Left renal cortex interstitium (tissue), 4 donors: ENCODE results near the gene ADAM8. TPM values are rescaled to one million over a fixed set of nuclear protein-coding genes. Genes with fewer than 3 reads are reported as not detected.

ENCODE experiments used
- DNase-seq, 4 donors: peaks; one replicate each; pipeline ENCODE4 v3.0.0-alpha.2; 2013; ENCODE audit warnings: low read depth in 4 of 4, low spot score in 2 of 4, missing footprints in 1 of 4
- polyA plus RNA-seq, 4 donors: library from polyadenylated mRNA; unstranded; fragments of 120-200 nt; gene quantifications; one replicate each; pipeline ENCODE4 v1.2.1, GENCODE V29; 2013; ENCODE audit not compliant: insufficient read length in 4 of 4

The ADAM8 gene
- polyA plus RNA-seq, 4 donors: 1.3 to 4.1 (median 2.6) TPM

DNA sequence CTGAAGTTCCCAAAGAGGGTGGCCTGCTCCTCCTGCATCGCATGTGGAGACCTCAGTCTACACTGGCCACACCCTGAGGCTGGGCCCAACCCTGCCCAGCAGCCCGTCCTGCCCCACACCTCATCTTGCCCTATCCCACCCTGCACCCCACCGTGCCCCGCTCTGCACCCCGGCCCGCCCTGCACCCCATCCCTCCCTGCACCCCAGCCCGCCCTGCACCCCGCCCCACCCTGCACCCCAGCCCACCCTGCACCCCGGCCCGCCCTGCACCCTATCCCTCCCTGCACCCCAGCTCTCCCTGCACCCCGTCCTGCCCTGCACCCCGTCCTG is 24.5 kb downstream of the ADAM8 start:
- no peak for DNase-seq

DNA sequence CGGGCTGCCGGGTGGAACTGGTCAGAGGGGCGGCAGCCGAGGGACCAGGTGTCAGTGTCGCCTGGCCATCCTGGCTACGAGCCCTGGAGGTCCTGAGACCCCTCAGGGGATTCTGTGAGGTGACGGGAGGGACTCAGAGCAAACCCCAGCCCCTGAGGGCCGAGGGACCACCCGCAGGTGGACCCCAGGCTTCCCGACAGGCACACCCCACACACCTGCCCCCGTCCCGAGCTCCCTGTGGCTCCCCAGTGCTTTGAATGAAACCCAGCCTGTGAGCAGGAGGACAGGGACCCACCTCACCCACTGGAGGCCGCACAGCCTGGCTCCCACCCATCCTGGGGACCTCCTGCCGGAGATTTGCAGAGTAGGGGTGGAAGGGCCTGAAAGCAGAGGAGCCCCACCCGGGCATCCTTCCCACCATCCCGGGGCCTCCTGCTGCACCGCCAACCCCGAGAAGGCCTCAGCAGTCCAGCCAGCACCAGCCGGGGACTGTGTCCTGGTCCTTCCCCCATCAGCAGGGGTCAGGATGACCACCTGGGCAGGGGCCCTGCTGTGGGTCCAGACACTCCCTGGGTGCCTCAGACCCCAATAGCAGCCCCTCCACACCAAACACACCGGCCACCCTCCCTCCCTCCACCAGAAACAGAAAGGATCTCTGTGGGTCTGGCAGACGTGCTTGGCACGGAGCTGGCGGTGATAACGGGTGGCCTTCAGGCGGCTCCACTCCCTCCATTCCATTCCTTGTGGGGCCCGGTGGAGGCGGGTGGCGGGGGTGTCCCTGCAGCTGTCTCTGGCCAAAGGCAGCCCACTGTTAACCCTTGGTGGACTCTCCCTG is 25.1 kb downstream of the ADAM8 start:
- no peak for DNase-seq

DNA sequence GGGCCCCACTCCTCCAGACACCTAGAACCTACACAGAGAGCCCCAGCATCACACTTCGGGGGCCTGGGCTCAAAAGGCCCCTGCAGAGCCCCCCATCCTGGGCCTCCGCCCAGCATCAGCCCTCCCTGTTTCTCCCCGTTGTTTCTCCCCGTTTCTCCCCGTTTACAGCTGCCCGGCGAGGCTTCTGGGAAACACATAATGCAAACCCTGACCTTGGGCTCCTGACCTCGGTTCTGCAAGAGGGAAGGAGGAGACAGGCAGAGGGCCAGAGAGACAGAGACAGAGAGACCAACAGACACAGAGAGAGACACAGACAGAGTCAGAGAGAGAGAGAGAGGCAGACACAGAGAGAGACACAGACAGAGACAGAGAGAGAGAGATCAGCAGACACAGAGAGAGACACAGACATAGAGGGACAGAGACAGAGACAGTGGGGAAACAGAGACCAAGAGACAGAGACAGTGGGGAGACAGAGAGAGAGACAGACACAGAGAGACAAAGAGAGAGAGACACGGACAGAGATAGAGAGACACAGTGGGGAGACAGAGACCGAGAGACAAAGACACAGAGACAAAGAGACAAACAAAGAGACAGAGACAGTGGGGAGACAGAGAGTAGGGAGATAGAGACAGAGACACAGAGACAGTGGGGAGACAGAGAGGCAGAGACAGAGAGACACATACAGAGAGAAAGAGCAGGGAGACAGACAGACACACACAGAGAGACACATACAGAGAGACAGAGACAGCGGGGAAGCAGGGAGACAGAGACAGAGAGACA is 26.5 kb downstream of the ADAM8 start:
- DNase-seq: no peak

DNA sequence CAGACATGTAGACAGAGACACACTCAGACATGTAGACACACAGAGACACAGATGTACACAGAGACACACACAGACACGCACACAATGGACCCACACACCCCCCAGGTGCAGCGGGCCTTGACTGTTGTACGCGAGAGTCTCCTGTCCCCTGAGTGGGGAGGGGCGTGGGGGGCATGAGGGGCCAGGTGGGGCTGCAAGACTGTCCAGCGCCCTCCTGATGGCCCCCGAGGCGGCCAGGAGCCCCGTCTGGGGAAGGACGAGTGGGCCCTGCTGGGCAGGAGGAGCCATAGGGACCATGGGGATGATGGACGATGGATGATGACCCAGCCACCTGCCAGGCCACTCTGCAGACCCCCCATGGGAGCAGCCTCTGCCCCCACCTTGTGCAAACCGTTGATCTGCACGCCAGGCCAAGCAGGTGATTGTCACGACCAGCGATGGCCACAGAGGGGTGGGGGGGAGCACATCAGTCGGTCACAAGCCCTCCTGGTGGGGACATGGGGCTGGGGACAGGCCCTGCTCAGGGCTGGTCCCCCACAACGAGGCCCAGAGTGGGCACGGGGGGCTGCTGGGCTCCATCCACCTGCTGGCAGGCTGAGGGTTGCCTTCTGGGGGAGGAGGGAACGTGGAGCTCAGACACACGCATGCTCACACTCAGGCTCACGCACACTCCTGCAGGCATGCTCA is 27.4 kb downstream of the ADAM8 start:
- no peak for DNase-seq

DNA sequence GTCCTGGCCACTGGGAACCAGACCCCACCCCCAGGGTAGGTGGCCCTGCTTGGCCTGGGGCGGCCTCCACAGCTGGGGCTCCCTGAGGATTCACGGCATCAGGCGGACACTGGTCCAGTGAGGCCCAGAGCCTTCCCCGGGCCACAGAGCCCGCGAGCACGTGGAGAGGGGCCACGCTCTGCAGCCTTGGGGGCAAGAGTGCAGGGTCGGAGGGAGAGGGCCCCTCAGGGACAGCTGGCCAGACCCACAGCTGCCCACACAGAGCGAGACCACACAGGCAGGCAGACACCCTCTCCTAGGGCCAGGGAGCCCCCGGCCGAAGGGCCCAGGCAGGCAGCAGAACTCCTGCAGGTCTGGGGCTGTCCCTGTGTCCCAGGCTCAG is 28.3 kb downstream of the ADAM8 start:
- no peak for DNase-seq

DNA sequence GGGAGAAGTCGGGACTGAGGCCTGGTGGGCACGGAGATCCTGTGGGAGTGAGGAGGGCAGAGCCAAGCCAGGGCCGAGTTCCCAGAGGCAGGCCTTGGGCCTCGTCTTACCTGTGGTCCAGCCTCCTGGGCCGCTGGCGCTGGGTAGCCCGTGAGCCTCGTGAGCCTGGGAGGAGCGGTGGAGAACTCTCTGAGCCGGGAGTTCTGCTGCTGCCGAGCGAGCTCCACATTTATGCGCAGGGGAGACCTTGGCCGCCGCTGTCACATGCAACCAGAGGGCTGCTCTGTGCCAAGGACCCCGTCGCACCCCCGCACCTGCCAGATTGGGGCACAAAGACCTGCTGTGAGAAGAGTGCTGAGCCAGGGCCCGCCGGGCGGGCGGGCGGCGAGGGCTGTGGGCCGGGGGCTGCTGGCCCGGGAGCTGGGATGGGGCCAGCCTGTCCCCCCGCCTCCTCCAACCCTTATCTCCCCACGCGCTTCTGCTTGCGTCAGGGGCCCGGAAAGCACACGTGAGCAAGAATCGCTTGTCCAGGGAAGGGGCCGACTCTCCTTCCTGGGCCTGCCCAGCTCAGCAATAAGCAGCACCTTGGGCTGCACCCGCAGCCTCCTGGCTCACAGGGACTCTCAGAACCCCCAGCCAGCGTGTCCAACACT is 28.9 kb downstream of the ADAM8 start:
- no peak for DNase-seq

DNA sequence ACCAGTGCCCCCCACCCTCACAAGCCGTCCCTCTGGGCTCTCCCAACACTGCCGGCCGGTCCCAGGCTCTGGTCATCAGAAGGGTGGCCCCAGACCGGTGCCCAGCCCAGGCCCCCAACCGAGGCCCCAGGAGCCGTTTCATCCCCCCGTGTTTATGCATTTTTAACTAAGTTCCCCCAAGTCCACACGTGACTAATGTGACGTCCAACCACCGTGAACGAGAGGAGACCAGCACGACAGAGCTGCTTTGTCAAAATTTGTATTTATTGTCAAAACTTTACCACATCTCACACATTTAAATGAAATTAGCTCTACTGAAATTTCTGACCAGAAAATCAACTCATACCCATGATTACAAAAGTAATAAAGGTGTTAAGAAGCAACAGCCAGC is 30.4 kb downstream of the ADAM8 start:
- no peak for DNase-seq

DNA sequence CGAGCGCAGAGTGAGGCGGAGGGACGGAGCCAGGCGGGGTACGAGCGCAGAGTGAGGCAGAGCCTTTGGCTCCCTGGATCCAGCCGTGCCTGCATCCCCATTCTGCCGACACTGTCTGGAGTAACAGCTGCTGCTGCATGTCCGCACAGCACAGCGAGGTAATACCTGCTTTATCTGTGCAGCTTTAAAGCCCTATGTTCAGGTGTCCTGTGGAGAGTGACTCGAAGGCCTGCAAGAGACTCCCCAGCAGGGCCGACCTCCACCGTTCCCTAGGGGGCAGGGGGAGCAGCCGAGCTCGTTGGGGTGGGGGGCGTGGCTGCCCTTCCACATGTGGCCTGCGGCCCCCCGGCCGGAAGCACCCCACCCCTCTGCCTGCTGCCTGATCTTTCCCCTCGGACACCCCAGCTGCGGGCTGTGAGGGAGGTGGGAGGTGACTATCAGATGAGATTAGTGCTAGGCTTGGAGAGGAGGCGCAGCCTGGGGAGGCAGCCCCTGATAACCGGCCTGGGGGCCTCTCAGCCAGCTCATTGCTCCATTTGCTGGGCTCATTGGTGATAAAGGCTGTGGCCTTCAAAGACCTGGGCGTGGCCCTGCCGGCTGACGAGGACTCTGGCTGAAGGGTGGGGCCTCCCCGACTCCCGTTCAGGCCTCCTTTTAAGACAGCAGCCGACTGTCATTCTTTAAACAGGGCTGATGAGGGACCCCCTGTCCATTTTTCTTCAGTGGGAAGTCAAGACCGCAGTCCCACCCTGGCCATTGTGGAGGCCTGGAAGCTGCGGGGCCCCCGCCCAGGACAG is 31.0 kb downstream of the ADAM8 start:
- DNase-seq: no peak

DNA sequence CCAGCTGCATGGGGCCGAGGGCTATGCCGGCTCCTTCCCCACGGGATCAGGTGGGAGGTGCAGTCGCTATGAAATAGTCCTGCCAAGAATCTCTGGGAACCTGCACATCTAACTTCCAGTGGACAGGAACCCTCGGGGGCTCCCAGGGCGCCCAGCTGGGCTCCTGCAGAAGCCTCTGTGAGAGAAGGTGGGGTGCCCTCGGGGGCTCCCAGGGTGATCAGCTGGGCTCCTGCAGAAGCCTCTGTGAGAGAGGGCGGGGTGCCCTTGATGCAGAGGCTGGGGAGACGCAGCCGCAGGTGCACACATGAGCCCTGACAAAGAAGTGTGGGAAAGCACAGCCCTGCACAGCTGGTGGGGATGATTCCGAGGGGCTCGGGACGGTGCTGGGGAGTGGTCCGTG is 33.1 kb downstream of the ADAM8 start:
- DNase-seq: no peak

DNA sequence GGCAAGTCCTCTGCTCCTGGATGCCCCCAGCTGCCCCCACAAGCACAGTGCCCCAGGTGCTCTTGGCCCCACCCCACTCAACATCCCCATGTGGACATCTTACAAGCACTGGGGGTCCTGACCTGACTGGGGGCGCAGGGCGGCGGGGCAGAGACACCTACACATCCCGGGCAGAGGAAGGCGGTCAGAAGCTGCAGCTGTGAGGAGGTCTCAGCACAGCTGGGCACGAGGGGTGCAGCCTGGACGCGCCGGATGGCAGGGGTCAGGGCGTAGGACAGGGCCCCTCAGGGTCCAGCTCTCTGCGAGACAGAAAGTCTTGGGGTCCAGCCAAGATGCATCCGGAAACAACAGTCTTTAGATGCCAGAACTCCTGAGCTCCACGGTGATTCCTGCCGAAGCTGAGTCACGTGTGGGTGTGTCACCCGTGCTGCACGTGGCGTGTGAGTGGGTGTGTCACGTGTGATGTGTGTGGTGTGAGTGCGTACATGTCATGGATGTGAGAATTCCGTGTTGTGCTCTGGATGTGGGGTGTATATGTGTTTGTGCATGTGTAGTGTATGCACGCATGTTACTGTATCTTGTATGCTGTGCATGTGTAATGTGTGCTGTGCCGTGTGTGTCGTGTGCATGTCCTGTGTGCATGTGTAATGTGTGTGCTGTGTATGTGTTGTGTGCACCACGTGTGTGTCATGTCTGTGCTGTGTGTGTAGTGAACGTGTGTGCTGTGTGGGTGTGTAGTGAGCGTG is 33.9 kb downstream of the ADAM8 start:
- no peak for DNase-seq

DNA sequence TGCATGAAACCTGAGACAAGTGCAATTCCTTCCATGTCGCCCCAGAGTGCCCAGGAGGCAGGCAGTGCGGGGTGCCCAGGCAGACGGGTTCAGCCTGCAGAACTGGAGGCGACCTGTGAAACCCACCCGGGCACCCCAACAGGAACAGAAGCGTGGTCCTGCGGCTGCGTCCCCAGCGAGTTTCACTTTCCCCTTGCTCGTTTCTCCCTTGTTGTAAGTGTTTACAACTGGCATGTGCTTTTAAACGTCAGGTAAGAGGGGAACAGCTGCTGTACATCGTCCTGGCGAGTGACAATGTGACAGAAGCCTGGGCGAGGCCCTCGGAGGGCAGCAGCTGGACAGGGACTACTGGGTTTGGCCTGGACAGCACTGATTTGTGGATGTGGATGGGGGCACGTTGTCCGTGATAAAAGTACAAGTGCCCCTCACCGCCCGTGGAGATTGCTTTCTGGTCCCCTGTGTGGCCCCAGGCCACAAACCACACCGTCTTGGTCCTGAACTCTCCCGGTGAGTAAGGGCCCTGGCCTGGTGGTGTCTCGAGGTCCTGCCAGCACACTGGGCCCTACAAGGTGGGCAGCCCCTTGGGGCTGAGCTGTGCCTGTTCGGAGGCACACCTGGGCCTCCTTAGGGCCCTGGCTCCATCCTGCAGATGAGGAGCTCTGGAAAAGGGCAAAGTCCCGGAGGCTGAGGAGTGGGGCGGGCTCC is 35.0 kb downstream of the ADAM8 start:
- no peak for DNase-seq

DNA sequence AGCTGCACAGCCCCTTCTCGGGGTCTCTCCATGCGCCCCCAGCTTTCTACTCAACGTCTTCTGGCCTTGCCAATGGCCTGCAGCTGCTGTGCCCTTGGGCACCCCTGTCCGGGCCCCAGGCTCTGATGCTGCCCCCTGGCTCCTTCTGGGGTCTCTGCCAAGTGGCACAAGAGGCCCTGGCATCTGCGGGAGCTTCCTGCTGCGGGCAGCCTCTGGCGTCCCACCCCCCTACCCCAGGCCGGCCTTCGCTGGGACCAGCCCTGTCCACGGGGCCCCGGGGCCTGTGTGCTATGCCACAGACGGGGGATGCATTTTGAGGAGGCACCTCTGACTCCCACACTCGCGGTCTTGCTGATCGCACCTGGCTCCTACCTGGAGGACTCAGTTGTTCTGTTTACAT is 36.7 kb downstream of the ADAM8 start:
- no peak for DNase-seq

DNA sequence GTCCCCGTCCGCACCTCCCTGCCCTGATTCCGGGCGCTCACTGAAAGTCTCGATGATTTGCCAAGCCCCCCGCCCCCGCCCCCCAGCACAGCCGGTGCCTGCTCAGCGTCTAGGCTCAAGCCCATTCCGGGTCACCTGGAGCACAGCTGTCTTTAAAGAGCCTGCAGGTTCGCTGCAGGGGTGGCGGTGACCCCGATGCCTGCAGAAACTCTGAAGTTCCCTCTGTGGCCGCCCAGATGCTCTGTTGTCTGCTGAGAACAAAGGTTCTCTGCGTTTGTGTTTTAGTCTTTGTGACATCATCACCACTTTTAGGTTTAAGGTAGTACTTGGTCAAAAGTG is 38.2 kb downstream of the ADAM8 start:
- no peak for DNase-seq

DNA sequence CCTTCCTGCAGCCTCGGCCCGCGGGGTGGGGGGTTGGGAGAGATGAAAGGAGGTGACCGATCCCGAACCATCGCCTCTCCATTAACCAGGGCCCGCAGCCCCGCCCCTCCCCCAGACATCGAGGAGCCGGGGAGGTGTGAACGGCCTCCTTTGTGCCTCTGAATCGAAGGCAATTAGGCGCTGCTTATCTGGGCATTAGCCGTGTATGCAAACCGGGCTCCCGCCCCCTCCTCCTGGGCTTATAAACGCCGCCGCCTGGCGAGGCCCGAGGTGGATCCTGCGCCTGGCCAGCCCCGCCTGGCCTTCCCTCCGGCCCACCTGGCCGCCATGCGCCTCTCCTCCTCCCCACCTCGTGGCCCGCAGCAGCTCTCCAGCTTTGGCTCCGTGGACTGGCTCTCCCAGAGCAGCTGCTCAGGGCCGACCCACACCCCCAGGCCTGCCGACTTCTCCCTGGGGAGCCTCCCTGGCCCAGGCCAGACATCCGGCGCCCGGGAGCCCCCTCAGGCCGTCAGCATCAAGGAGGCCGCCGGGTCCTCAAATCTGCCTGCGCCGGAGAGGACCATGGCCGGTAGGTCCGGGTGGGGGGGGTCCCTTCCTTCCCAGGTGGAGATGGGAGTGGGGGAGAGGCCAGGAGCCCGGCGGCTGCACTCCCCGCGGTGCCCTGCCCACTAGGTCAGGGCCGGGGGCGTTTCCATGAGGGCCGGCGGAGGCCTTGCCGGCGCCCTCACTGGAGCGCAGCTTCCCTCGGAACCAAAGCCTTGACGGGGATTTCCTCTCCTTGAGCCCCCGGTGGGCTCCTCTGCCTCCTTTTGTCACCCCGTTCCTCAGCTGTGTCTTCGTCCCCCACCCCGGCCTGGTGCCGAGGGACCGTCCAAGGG is 38.8 kb downstream of the ADAM8 start, which contains the start of gene VENTX:
Gene VENTX (plus strand): TSS at position 268 of the 878 bp plus-strand sequence. CDS start 60 bp downstream, at position 328.
- no peak for DNase-seq

DNA sequence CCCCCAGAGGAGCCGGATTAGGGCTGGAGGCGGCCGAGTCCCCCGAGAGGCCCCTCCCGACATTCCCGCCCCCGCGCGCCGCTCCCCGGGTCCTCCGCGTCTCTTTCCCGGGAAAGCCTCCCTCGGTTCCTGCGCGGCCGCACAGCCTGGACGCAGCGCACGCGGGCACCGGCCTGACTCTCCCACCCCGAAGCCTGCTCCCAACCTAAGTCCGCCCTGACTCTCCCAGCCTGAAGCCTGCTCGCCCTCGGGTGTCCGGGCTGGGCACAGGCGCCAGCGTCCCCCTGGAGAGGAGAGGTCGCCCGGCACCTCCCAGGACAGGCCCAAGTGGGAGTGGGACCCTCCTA is 39.5 kb downstream of the ADAM8 start:
- DNase-seq: no peak

DNA sequence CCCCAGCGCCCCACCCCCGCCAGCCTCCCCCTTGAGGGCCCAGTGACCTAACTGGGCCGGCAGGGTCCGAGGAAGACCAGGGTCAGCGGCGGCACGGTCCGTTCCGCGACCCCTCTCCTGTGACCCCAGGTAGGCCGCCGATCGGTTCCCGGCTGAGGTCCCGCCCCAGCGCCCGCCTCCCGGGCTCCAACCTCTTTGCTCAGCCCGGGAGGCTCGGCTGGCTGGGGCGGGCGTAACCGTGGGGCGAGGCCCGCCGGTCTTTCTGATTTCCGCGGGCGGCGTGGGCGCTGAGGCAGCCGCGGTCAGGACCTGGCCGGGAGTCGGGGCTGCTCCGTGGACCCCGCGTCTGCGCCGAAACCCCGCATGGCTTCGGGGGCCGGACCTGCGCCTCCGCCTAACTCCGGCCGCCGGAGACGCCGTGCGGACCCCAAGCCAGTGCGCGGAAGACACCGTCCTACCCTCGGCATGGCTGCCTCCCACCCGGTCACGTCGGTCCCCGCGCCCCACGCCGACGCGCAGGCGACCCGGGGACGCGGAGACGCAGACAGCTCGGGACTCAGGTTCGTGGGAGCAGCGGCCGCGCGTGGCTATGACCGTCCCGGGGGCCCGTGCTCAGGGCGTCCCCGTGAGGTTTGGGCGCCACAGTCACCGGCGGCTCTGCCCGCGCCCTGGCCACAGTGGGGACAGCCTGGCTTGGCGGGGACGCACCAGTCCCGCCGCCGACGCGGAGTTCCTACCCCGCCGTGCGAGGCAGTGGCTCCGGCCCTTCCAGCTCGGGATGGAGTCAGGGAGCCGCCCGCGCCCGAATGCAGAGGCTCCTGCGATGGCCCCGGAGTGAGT is 40.0 kb downstream of the ADAM8 start:
- DNase-seq: no peak

DNA sequence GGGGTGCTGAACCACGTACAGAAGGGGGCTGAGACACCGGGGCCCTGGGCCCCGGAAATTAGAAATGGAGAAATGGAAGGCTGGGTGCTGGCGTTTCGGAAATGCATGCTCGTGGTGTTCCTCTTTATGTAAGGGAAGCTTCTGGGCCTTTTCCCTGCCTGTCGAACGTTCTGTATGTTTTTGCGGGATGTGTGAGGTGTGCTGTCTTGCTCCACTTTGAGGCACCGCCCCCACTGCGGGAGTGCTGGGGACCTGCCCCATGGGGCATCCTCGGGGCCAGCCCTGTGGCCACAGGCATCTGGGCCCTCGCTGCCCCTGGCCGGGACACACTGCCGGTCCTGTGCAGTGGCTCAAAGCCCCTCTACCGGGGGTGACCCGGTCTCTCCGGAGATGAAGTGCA is 40.7 kb downstream of the ADAM8 start:
- DNase-seq: no peak
